ENCODE measurements around the gene KCNH6. TPM values are rescaled to one million over a fixed set of nuclear protein-coding genes. Genes with fewer than 3 reads are reported as not detected.

Gene KCNH6, protein sequence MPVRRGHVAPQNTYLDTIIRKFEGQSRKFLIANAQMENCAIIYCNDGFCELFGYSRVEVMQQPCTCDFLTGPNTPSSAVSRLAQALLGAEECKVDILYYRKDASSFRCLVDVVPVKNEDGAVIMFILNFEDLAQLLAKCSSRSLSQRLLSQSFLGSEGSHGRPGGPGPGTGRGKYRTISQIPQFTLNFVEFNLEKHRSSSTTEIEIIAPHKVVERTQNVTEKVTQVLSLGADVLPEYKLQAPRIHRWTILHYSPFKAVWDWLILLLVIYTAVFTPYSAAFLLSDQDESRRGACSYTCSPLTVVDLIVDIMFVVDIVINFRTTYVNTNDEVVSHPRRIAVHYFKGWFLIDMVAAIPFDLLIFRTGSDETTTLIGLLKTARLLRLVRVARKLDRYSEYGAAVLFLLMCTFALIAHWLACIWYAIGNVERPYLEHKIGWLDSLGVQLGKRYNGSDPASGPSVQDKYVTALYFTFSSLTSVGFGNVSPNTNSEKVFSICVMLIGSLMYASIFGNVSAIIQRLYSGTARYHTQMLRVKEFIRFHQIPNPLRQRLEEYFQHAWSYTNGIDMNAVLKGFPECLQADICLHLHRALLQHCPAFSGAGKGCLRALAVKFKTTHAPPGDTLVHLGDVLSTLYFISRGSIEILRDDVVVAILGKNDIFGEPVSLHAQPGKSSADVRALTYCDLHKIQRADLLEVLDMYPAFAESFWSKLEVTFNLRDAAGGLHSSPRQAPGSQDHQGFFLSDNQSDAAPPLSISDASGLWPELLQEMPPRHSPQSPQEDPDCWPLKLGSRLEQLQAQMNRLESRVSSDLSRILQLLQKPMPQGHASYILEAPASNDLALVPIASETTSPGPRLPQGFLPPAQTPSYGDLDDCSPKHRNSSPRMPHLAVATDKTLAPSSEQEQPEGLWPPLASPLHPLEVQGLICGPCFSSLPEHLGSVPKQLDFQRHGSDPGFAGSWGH
- not detected in 2 replicates for total RNA-seq

DNA sequence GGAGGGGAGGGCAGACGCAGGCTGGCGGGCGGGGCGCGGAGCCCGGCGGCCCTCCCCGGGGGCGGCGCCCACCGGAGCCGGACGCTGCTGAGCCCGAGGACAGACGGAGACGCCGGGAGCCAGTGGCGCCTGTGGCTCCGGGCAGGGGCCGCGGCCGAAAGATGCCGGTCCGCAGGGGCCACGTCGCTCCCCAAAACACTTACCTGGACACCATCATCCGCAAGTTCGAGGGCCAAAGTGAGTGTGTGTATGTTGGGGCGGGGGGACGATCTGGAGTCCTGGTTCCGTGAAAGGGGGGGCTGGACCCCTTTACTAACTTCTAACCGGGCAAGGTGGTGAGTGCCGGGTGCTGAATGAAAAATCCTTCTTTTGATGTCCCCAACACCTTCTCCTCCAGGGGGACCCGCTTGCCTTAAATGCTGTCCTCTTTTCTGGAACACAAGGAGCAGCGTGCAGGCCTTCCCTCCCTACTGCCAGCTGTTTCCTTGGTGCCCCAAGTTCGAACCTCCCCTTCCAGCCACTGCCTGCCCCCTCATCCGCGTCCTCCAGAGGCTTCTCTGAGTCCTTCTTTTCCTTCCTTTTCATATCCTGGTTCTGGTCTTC lies at the start of gene KCNH6:
TSS of gene KCNH6 (plus strand) at position 106 of the 603 bp plus-strand sequence. CDS start at position 162, 56 bp downstream.
- no peak within 1 kb of the TSS for H3K4me3 ChIP-seq (ENCODE audit: low read depth, low read length)
- peaks cover 13% of the 10 kb centered on the region for H3K27me3 ChIP-seq (ENCODE audit: control insufficient read depth, insufficient read depth, low read length)
- no peak for FAIRE-seq

GRCh38 chr17:63474174-63474573 lies 49.0 kb upstream of the KCNH6 start:
- TF ChIP-seq, protein P1, sequence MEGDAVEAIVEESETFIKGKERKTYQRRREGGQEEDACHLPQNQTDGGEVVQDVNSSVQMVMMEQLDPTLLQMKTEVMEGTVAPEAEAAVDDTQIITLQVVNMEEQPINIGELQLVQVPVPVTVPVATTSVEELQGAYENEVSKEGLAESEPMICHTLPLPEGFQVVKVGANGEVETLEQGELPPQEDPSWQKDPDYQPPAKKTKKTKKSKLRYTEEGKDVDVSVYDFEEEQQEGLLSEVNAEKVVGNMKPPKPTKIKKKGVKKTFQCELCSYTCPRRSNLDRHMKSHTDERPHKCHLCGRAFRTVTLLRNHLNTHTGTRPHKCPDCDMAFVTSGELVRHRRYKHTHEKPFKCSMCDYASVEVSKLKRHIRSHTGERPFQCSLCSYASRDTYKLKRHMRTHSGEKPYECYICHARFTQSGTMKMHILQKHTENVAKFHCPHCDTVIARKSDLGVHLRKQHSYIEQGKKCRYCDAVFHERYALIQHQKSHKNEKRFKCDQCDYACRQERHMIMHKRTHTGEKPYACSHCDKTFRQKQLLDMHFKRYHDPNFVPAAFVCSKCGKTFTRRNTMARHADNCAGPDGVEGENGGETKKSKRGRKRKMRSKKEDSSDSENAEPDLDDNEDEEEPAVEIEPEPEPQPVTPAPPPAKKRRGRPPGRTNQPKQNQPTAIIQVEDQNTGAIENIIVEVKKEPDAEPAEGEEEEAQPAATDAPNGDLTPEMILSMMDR (IDR thresholded peaks at IDR 0.05; ENCODE audit: insufficient read depth, low read length, severe bottlenecking) = no peak
- DNase-seq (ENCODE audit: low read depth) = no peak
- Histone ChIP-seq H3K4me3 (ENCODE audit: low read depth, low read length) (no peak overlapping the region), H3K27me3 (ENCODE audit: control insufficient read depth, insufficient read depth, low read length) (peaks cover 1% of the 10 kb centered on the region), H3K36me3 (ENCODE audit: control insufficient read depth, insufficient read depth, low read length) (no peaks in the 10 kb centered on the region)
- FAIRE-seq = no peak

More for the DNA sequence above, at the start of gene KCNH6:
- H3K36me3 ChIP-seq (ENCODE audit: control insufficient read depth, insufficient read depth, low read length) = no peaks in the 10 kb centered on the region
- DNase-seq (ENCODE audit: low read depth) = no peak
- TF ChIP-seq, protein P1 (IDR thresholded peaks at IDR 0.05; ENCODE audit: insufficient read depth, low read length, severe bottlenecking) = no peak

DNA sequence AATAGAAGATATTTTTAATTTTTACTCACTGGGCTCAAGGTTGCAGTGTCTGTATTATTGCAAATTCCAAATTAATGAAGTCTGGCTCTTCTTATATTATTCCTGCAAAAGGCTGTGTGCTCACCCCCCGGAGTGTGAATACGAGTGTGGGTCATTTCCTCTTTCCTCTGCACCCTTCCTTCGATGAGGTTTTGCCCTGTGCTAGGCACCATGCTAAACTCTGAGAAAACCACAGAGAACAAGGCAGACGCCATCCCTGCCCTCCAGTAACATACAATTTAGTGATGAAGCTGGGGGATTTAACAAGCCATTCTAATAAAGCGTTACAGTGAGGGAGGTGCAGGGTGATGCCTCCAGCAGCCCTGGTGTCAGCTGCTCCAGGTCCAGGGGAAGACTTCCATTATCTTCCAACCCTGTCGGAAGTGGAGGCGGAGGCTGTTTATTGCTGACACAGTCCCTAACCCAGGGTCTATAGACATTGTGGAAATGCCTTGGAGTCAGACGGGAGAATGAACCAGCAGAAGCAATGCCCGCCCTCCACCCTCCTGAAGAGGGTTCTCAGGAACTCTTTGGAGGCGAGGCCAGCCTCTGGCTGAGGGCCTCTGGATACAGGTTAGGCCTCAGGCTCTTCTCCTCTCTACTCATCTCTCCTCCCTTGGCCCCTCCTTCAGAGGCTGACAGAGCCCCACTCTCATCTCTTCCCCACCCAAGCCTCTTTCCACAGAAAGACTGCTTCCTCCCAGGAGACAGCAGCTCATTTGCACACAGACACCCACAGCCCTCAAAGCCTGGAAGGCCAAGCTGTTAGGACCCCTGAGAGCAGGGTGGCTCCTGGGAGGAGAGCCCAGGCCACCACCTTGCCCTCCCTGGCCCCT lies 48.3 kb upstream of the KCNH6 start:
- FAIRE-seq (no peak), DNase-seq (ENCODE audit: low read depth) (no peak)
- no peaks in the 10 kb centered on the region for H3K36me3 ChIP-seq (ENCODE audit: control insufficient read depth, insufficient read depth, low read length)
- TF ChIP-seq, protein P1 (IDR thresholded peaks at IDR 0.05; ENCODE audit: insufficient read depth, low read length, severe bottlenecking) = no peak
- no peak overlapping the region for H3K4me3 ChIP-seq (ENCODE audit: low read depth, low read length)
- H3K27me3 ChIP-seq (ENCODE audit: control insufficient read depth, insufficient read depth, low read length) = peaks cover 3% of the 10 kb centered on the region

- H3K36me3 ChIP-seq (ENCODE audit: control insufficient read depth, insufficient read depth, low read length) = no peaks in the 10 kb centered on the region
- TF ChIP-seq, protein P1 (IDR thresholded peaks at IDR 0.05; ENCODE audit: insufficient read depth, low read length, severe bottlenecking) = no peak
- FAIRE-seq = no peak
- no peak overlapping the region for H3K4me3 ChIP-seq (ENCODE audit: low read depth, low read length)
- peaks cover 3% of the 10 kb centered on the region for H3K27me3 ChIP-seq (ENCODE audit: control insufficient read depth, insufficient read depth, low read length)
- no peak for DNase-seq (ENCODE audit: low read depth)
These were observed 47.4 kb upstream of the KCNH6 start for GRCh38 chr17:63475491-63476412.
